ENCODE results near the gene CCR7. TPM values are rescaled to one million over a fixed set of nuclear protein-coding genes. Genes with fewer than 3 reads are reported as not detected.

The CCR7 gene
- total and polyA plus RNA-seq, 2 experiments from 2014 or later, result 0.68 TPM; not detected in 1

DNA sequence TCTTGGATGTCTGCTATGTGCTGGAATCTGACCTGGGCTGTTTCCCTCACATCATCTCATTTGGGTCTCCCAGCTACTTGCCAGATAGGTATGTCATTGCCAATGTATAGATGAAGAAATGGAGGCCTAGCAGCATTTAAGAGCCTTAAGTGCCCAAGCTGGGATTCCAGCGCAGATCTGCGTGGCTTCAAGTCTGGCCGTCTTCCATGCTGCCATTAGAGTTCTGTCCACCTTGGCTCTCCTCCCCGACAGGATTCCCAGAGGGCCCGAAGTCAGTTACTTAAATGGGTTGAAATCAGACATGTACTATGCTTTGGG, 33.0 kb upstream of the CCR7 start:
- H3K27ac ChIP-seq, result no peak overlapping the region
- in situ Hi-C loops (cut with MboI), result no loop called here
- no peak overlapping the region for H2AFZ ChIP-seq
- no peaks in the 10 kb centered on the region for H3F3A ChIP-seq (ENCODE audit: insufficient read depth)
- no peaks in the 10 kb centered on the region for H3K9me2 ChIP-seq (ENCODE audit: insufficient read depth)
- no peaks in the 10 kb centered on the region for H3K79me2 ChIP-seq (ENCODE audit: insufficient read depth)
- no peak for DNase-seq
- H4K20me1 ChIP-seq (ENCODE audit: insufficient read depth), result no peaks in the 10 kb centered on the region
- no peak overlapping the region for H3K4me2 ChIP-seq (ENCODE audit: unreplicated experiment)
- no peaks in the 10 kb centered on the region for H3K36me3 ChIP-seq (ENCODE audit: low read depth)
- TF ChIP-seq EZH2phosphoT487 (IDR thresholded peaks at IDR 0.05; ENCODE audit: insufficient read depth, low read depth) (no peak), EZH2 (IDR thresholded peaks at IDR 0.05; ENCODE audit: insufficient read depth, poor library complexity, severe bottlenecking) (no peak)
- H3K27me3 ChIP-seq (replicated peaks; ENCODE audit: insufficient read depth), result 0 out of 2 replicates have a peak, but pooled peaks cover 12% of the 10 kb centered on the region
- 69 to 72% methylated on average over 5 of the region's 5 CpGs for WGBS, 2 experiments (ENCODE audit: low coverage in 1 of 2, low lambda C conversion rate in 2 of 2, missing lambda C conversion rate in 2 of 2)
- no peak overlapping the region for H3K4me3 ChIP-seq
- H3K9me3 ChIP-seq (ENCODE audit: low read depth), result no peaks in the 10 kb centered on the region
- H3K9ac ChIP-seq, result no peak overlapping the region
- no peaks in the 10 kb centered on the region for H3K4me1 ChIP-seq (ENCODE audit: insufficient read depth)

- no peak for DNase-seq
- no peak overlapping the region for H3K9ac ChIP-seq
- in situ Hi-C loops (cut with MboI), result no loop called here
- H3K36me3 ChIP-seq (ENCODE audit: low read depth), result no peaks in the 10 kb centered on the region
- H4K20me1 ChIP-seq (ENCODE audit: insufficient read depth), result no peaks in the 10 kb centered on the region
- 65 to 70% methylated on average over 9 of the region's 9 CpGs for WGBS, 2 experiments (ENCODE audit: low coverage in 1 of 2, low lambda C conversion rate in 2 of 2, missing lambda C conversion rate in 2 of 2)
- no peaks in the 10 kb centered on the region for H3K9me2 ChIP-seq (ENCODE audit: insufficient read depth)
- no peaks in the 10 kb centered on the region for H3F3A ChIP-seq (ENCODE audit: insufficient read depth)
- no peak overlapping the region for H3K4me2 ChIP-seq (ENCODE audit: unreplicated experiment)
- H3K9me3 ChIP-seq (ENCODE audit: low read depth), result no peaks in the 10 kb centered on the region
- no peak for TF ChIP-seq EZH2phosphoT487 (IDR thresholded peaks at IDR 0.05; ENCODE audit: insufficient read depth, low read depth)
- no peak for TF ChIP-seq EZH2 (IDR thresholded peaks at IDR 0.05; ENCODE audit: insufficient read depth, poor library complexity, severe bottlenecking)
- H3K27me3 ChIP-seq (replicated peaks; ENCODE audit: insufficient read depth), result 0 out of 2 replicates have a peak, but pooled peaks cover 16% of the 10 kb centered on the region
- H3K79me2 ChIP-seq (ENCODE audit: insufficient read depth), result no peaks in the 10 kb centered on the region
- no peaks in the 10 kb centered on the region for H3K4me1 ChIP-seq (ENCODE audit: insufficient read depth)
- no peak overlapping the region for H3K4me3 ChIP-seq
- no peak overlapping the region for H2AFZ ChIP-seq
- no peak overlapping the region for H3K27ac ChIP-seq
Measured at GRCh38 chr17:40597556-40598300, 32.5 kb upstream of the CCR7 start.

DNA sequence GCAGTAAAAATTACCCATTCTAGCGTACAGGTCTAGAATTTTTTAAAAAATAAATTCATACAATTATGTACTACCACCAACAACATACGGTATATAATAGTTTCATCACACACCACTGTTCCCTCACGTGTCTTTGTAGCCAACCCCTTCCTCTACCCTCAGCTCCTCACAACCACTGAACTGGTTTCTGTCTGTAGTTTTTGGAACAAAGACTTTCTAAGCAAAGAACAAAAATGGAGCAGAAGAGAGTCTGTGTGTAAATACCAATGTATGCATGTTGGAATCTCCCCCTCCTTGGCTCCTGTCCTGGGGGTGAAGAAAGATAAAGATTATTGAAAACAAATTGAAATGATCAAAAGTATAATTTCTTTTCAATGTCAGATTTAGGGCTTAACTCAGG, 31.9 kb upstream of the CCR7 start:
- Histone ChIP-seq H3K79me2 (ENCODE audit: insufficient read depth) (no peaks in the 10 kb centered on the region), H3F3A (ENCODE audit: insufficient read depth) (no peaks in the 10 kb centered on the region)

DNA sequence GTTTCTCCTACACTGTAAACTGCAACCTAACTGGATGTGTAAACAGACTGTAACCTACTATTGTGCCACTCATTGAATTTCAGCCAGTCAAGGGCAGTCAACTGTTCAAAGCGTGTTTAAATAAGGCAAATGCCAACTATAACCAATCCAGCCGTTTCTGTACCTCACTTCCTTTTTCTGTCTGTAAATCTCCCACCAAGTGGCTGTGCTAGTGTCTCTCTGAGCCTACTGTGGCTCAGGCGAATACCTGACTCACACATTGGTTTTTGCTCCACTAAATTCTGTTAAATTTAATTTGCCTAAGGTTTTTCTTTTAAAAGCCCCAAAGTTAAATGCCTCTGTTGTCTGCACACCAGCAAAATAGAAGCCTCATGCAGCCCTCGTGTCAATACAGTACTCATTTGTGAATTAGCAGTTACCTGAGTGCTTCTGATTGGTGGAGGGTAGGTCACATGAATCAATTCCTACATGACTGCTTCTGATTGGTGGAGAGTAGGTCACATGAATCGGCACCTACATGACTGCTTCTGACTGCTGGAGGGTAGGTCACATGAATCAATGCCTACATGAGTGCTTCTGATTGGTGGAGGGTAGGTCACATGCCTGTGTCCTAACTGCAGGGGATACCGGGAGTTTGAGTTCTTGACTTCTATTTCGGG, 31.1 kb upstream of the CCR7 start:
- Histone ChIP-seq H4K20me1 (ENCODE audit: insufficient read depth) (no peaks in the 10 kb centered on the region), H3K9ac (no peak overlapping the region), H3K4me1 (ENCODE audit: insufficient read depth) (no peaks in the 10 kb centered on the region), H3K27ac (no peak overlapping the region), H2AFZ (no peak overlapping the region), H3K4me2 (ENCODE audit: unreplicated experiment) (no peak overlapping the region), H3K36me3 (ENCODE audit: low read depth) (no peaks in the 10 kb centered on the region), H3K9me3 (ENCODE audit: low read depth) (no peaks in the 10 kb centered on the region), H3K79me2 (ENCODE audit: insufficient read depth) (no peaks in the 10 kb centered on the region), H3K9me2 (ENCODE audit: insufficient read depth) (no peaks in the 10 kb centered on the region), H3K27me3 (replicated peaks; ENCODE audit: insufficient read depth) (0 out of 2 replicates have a peak, but pooled peaks cover 16% of the 10 kb centered on the region), H3F3A (ENCODE audit: insufficient read depth) (no peaks in the 10 kb centered on the region), H3K4me3 (no peak overlapping the region)
- no peak for DNase-seq
- in situ Hi-C loops (cut with MboI), result no loop called here
- no peak for TF ChIP-seq EZH2 (IDR thresholded peaks at IDR 0.05; ENCODE audit: insufficient read depth, poor library complexity, severe bottlenecking)
- TF ChIP-seq EZH2phosphoT487 (IDR thresholded peaks at IDR 0.05; ENCODE audit: insufficient read depth, low read depth), result no peak
- WGBS, 2 experiments (ENCODE audit: low coverage in 1 of 2, low lambda C conversion rate in 2 of 2, missing lambda C conversion rate in 2 of 2), result 67 to 69% methylated on average over 7 of the region's 7 CpGs

More for the DNA sequence above, 31.9 kb upstream of the CCR7 start:
- Histone ChIP-seq H4K20me1 (ENCODE audit: insufficient read depth) (no peaks in the 10 kb centered on the region), H3K27me3 (replicated peaks; ENCODE audit: insufficient read depth) (0 out of 2 replicates have a peak, but pooled peaks cover 16% of the 10 kb centered on the region), H3K9me3 (ENCODE audit: low read depth) (no peaks in the 10 kb centered on the region), H3K4me3 (no peak overlapping the region), H3K36me3 (ENCODE audit: low read depth) (no peaks in the 10 kb centered on the region), H3K9me2 (ENCODE audit: insufficient read depth) (no peaks in the 10 kb centered on the region), H3K4me2 (ENCODE audit: unreplicated experiment) (no peak overlapping the region), H3K27ac (no peak overlapping the region), H3K9ac (no peak overlapping the region), H3K4me1 (ENCODE audit: insufficient read depth) (no peaks in the 10 kb centered on the region), H2AFZ (no peak overlapping the region)
- 77 to 80% methylated on average over 3 of the region's 3 CpGs for WGBS, 2 experiments (ENCODE audit: low coverage in 1 of 2, low lambda C conversion rate in 2 of 2, missing lambda C conversion rate in 2 of 2)
- DNase-seq, result no peak
- in situ Hi-C loops (cut with MboI), result no loop called here
- TF ChIP-seq EZH2phosphoT487 (IDR thresholded peaks at IDR 0.05; ENCODE audit: insufficient read depth, low read depth), result no peak
- TF ChIP-seq EZH2 (IDR thresholded peaks at IDR 0.05; ENCODE audit: insufficient read depth, poor library complexity, severe bottlenecking), result no peak

Measured in GM23248 (cell line).